Tibial nerve (tissue), 4 donors: ENCODE data around the gene AGXT.

Source experiments
- EP300 ChIP-seq, 2 donors: sonication (generic); formaldehyde crosslinking; IDR thresholded peaks; one replicate each; pipeline ENCODE4 v1.6.1; 2017; ENCODE audit warnings: antibody characterized with exemption in 2 of 2, mild to moderate bottlenecking in 1 of 2
- POLR2A ChIP-seq, 2 donors: fragments of 450-650 bp; IDR thresholded peaks; one replicate each; pipeline ENCODE4 v1.6.1; 2017; ENCODE audit warnings: antibody characterized with exemption in 2 of 2, mild to moderate bottlenecking in 2 of 2, moderate library complexity in 2 of 2
- TF ChIP-seq, protein P1 (sequence below), 5 experiments: fragments of 200-600 bp in 3 of 5; fragments of 450-650 bp in 2 of 5; sonication (generic) in 3 of 5; IDR thresholded peaks; one replicate each; pipeline ENCODE4 v1.5.1; 2016 to 2019; ENCODE audit warnings: antibody characterized with exemption in 5 of 5, mild to moderate bottlenecking in 3 of 5, moderate library complexity in 2 of 5

DNA sequence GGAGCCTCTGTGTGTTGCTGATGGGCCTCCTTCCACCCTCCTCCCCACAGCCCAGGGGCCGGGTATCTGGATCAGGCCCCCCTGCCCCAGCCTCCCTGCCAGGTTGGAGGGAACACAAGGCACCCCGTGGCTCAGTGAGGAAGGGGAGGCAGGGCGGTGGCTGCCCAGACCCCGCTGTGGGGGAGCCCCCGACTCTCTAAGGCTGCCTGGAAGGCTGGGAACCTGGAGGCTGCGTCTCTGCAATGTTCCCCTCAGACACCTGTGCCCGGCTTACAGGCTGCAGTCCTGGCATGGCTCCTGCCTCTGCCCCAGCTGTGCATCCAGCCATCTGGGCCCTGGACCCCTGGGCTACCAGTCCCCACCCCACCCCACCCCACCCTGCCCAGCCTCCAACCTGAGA, 27.8 kb downstream of the AGXT start:
- TF ChIP-seq, protein P1, sequence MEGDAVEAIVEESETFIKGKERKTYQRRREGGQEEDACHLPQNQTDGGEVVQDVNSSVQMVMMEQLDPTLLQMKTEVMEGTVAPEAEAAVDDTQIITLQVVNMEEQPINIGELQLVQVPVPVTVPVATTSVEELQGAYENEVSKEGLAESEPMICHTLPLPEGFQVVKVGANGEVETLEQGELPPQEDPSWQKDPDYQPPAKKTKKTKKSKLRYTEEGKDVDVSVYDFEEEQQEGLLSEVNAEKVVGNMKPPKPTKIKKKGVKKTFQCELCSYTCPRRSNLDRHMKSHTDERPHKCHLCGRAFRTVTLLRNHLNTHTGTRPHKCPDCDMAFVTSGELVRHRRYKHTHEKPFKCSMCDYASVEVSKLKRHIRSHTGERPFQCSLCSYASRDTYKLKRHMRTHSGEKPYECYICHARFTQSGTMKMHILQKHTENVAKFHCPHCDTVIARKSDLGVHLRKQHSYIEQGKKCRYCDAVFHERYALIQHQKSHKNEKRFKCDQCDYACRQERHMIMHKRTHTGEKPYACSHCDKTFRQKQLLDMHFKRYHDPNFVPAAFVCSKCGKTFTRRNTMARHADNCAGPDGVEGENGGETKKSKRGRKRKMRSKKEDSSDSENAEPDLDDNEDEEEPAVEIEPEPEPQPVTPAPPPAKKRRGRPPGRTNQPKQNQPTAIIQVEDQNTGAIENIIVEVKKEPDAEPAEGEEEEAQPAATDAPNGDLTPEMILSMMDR (IDR thresholded peaks at IDR 0.05): no peak
- TF ChIP-seq POLR2A (IDR thresholded peaks at IDR 0.05): no peak
- no peak for TF ChIP-seq EP300 (IDR thresholded peaks at IDR 0.05)
